ENCODE results near the gene MKLN1. TPM values are rescaled to one million over a fixed set of nuclear protein-coding genes. Genes with fewer than 3 reads are reported as not detected.

MKLN1 gene
- total and polyA plus RNA-seq, 2 of the 13 experiments (the other 11 are each of a cell fraction or from before 2014, with no cell fraction given), result 33.6 to 43.5 TPM

GRCh38 chr7:131483586-131483985 is 155.9 kb downstream of the MKLN1 start:
- H3K4me3 ChIP-seq (replicated peaks in 1 of 3; ENCODE audit: insufficient read depth in 1 of 3, low read depth in 2 of 3, low read length in 3 of 3), result no peak overlapping the region
- no peak for FAIRE-seq
- TF ChIP-seq LCORL (IDR thresholded peaks at IDR 0.05), result no peak
- TF ChIP-seq LCORL (CRISPR knock-in tag; IDR thresholded peaks at IDR 0.05), result no peak
- no peak for TF ChIP-seq NFKBIZ (CRISPR knock-in tag; IDR thresholded peaks at IDR 0.05)
- TF ChIP-seq ZSCAN22 (CRISPR knock-in tag; IDR thresholded peaks at IDR 0.05), result no peak
- no peak for TF ChIP-seq ZNF331 (CRISPR knock-in tag; IDR thresholded peaks at IDR 0.05)
- no peak for TF ChIP-seq SRY (CRISPR knock-in tag; IDR thresholded peaks at IDR 0.05)
- TF ChIP-seq PRPF4 (IDR thresholded peaks at IDR 0.05; ENCODE audit: low read depth, low read length, poor library complexity, severe bottlenecking), result no peak
- no peak for TF ChIP-seq NR3C1 (CRISPR knock-in tag; IDR thresholded peaks at IDR 0.05)
- TF ChIP-seq ZNF577 (CRISPR knock-in tag; IDR thresholded peaks at IDR 0.05; ENCODE audit: borderline replicate concordance, low read depth), result no peak
- TF ChIP-seq DZIP1 (CRISPR knock-in tag; IDR thresholded peaks at IDR 0.05), result no peak
- TF ChIP-seq FLYWCH1 (CRISPR knock-in tag; IDR thresholded peaks at IDR 0.05), result no peak
- no peak for TF ChIP-seq MIER2 (CRISPR knock-in tag; IDR thresholded peaks at IDR 0.05)
- TF ChIP-seq REPIN1 (CRISPR knock-in tag; IDR thresholded peaks at IDR 0.05; ENCODE audit: borderline replicate concordance, low read depth), result no peak
- no peak for TF ChIP-seq ELF1 (CRISPR knock-in tag; IDR thresholded peaks at IDR 0.05)
- H3K9ac ChIP-seq (ENCODE audit: insufficient read depth, low read depth, low read length), result no peak overlapping the region
- intact Hi-C loops (cut with micrococcal nuclease; ENCODE audit: unreplicated experiment), result no loop called here
- 0 out of 2 replicates have a peak, but pooled peaks cover 7% of the 10 kb centered on the region for H4K20me1 ChIP-seq (ENCODE audit: insufficient read depth, low read length)
- H3K27ac ChIP-seq (ENCODE audit: extremely low read length, insufficient read depth, low read length), result no peak overlapping the region
- ChIA-PET CTCF (ENCODE audit: low intra/inter-chr PET ratio, low total read pairs) (no interaction called here), POLR2A (no interaction called here)
- no peaks in the 10 kb centered on the region for H3K9me3 ChIP-seq (ENCODE audit: low read length)
- 99% methylated on average over 2 of the region's 2 CpGs for WGBS (ENCODE audit: low lambda C conversion rate)
- no peaks in the 10 kb centered on the region for H3K27me3 ChIP-seq (ENCODE audit: control insufficient read depth in 1 of 2, insufficient read depth in 2 of 2, low read length in 2 of 2)
- no TSS peak for BruUV-seq (replicated peaks)
- no peak for ATAC-seq
- no peak overlapping the region for H3K4me2 ChIP-seq (ENCODE audit: low read depth, low read length)
- peaks cover 5 to 11% of the 10 kb centered on the region in 2 experiments; a peak in 3 of 5 replicates for H3K36me3 ChIP-seq (replicated peaks in 1 of 2; ENCODE audit: control insufficient read depth in 1 of 2, insufficient read depth in 2 of 2, low read length in 2 of 2)
- H3K79me2 ChIP-seq (ENCODE audit: insufficient read depth, low read length), result no peaks in the 10 kb centered on the region
- H2AFZ ChIP-seq (ENCODE audit: low read length), result no peak overlapping the region
- H3K4me1 ChIP-seq (ENCODE audit: insufficient read depth, low read length), result peaks cover 15% of the 10 kb centered on the region
- in situ Hi-C loops (cut with HindIII; ENCODE audit: extremely low pct_ligation_motif_present, low pct_unique_long_range_greater_than_20kb), result no loop called here
- DNase-seq (ENCODE audit: low spot score), result no peak

Measured in HepG2 (cell line).